Erythroblast (primary cell): ENCODE data around the gene CCDC192.

Experiments
- GATA1 ChIP-seq: IDR thresholded peaks from 2 replicates; pipeline ENCODE4 v1.6.1; 2011; ENCODE audit warnings: low read depth, mild to moderate bottlenecking, control low read depth, low read length, moderate library complexity
- POLR2A ChIP-seq: IDR thresholded peaks from 2 replicates; pipeline ENCODE4 v1.6.1; 2011; ENCODE audit warnings: mild to moderate bottlenecking, low read length

- TF ChIP-seq POLR2A = no peak
- no peak for TF ChIP-seq GATA1
Observed at GRCh38 chr5:127854520-127854919, 151.3 kb downstream of the CCDC192 start.
